GM04503 (cell line): ENCODE measurements around the gene RPS2.
A peak's percentile ranks its signal among the peaks of the same experiment; 100 is the strongest.

Experiments
- DNase-seq: peaks from one replicate; pipeline ENCODE4 v3.0.0-alpha.2; 2012; ENCODE audit warnings: low read depth

RPS2 gene

GRCh38 chr16:1981398-1981836, 16.8 kb upstream of the RPS2 start, which contains the start of gene NOXO1:
TSS of gene NOXO1 (minus strand) at chr16:1981469. CDS start at chr16:1981179, 290 bp downstream.
- no peak for DNase-seq

- DNase-seq, result no peak
Observed at GRCh38 chr16:1980770-1981087, 16.1 kb upstream of the RPS2 start.

- no peak for DNase-seq
Observed at GRCh38 chr16:1980030-1980769, 15.6 kb upstream of the RPS2 start.

GRCh38 chr16:1979271-1980029, 14.8 kb upstream of the RPS2 start:
- no peak for DNase-seq

- no peak for DNase-seq
Observed at GRCh38 chr16:1978476-1979120, 14.0 kb upstream of the RPS2 start.

- no peak for DNase-seq
Observed at GRCh38 chr16:1977875-1978268, 13.2 kb upstream of the RPS2 start.

- DNase-seq, result no peak
Observed at GRCh38 chr16:1976951-1977874, 12.6 kb upstream of the RPS2 start.

GRCh38 chr16:1976216-1976520, 11.5 kb upstream of the RPS2 start:
- DNase-seq, result no peak

- DNase-seq, result no peak
Observed at GRCh38 chr16:1975432-1976215, 11.0 kb upstream of the RPS2 start.

- DNase-seq, result no peak
Observed at GRCh38 chr16:1974157-1975070, 9.8 kb upstream of the RPS2 start.

GRCh38 chr16:1973461-1974156, 9.0 kb upstream of the RPS2 start:
- DNase-seq, result no peak

- DNase-seq, result no peak
Observed at GRCh38 chr16:1972490-1972877, 7.9 kb upstream of the RPS2 start.

GRCh38 chr16:1971796-1972489, 7.3 kb upstream of the RPS2 start, which contains the start of gene TBL3:
TSS of gene TBL3 (plus strand) at chr16:1972053. CDS start at chr16:1972165, 112 bp downstream.
- peak; percentile 64 for DNase-seq

- DNase-seq, result no peak
Observed at GRCh38 chr16:1968146-1968953, 3.7 kb upstream of the RPS2 start.

- DNase-seq, result no peak
Observed at GRCh38 chr16:1966460-1966859, 1.8 kb upstream of the RPS2 start, which contains the start of gene RNF151. TSS of gene RNF151 (plus strand) at chr16:1966856. CDS start at chr16:1966882, 26 bp downstream.

GRCh38 chr16:1965396-1966001, 873 bp upstream of the RPS2 start:
- no peak for DNase-seq

GRCh38 chr16:1963806-1964505, 670 bp downstream of the RPS2 start:
- no peak for DNase-seq
